GM12875 (cell line): ENCODE data around the gene CLEC16A.

Experiments used
- H3K4me3 ChIP-seq: one replicate; pipeline ENCODE4 v1.5.1; 2011; ENCODE audit warnings: low read depth, low read length, control low read depth
- TF ChIP-seq, protein P1 (sequence below): IDR thresholded peaks from 2 replicates; pipeline ENCODE4 v1.5.1; 2011; ENCODE audit warnings: low read depth, mild to moderate bottlenecking, control low read depth, inconsistent platforms, low read length, moderate library complexity, borderline replicate concordance; ENCODE audit not compliant: insufficient read depth

Gene CLEC16A

DNA sequence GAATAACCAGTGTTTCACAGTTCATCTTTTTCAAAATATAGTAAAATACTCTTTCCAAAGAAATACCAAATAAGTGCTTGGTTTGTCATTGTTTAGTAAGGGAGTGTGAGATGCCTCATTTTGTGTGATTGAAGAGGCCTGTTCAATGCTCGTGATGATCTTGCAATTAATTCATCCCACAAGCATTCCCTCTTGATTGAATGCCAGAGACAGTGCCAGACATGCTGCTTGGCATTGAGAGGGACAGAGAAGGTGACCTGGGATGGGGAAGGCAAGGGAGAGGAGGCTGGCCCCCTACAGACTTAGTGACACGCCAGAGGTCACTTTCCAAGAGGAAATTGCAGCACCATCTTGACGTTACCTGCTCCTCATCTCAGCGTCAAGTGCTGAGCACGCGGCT lies 49.3 kb downstream of the CLEC16A start:
- TF ChIP-seq, protein P1, sequence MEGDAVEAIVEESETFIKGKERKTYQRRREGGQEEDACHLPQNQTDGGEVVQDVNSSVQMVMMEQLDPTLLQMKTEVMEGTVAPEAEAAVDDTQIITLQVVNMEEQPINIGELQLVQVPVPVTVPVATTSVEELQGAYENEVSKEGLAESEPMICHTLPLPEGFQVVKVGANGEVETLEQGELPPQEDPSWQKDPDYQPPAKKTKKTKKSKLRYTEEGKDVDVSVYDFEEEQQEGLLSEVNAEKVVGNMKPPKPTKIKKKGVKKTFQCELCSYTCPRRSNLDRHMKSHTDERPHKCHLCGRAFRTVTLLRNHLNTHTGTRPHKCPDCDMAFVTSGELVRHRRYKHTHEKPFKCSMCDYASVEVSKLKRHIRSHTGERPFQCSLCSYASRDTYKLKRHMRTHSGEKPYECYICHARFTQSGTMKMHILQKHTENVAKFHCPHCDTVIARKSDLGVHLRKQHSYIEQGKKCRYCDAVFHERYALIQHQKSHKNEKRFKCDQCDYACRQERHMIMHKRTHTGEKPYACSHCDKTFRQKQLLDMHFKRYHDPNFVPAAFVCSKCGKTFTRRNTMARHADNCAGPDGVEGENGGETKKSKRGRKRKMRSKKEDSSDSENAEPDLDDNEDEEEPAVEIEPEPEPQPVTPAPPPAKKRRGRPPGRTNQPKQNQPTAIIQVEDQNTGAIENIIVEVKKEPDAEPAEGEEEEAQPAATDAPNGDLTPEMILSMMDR: no peak
- no peak overlapping the region for H3K4me3 ChIP-seq

DNA sequence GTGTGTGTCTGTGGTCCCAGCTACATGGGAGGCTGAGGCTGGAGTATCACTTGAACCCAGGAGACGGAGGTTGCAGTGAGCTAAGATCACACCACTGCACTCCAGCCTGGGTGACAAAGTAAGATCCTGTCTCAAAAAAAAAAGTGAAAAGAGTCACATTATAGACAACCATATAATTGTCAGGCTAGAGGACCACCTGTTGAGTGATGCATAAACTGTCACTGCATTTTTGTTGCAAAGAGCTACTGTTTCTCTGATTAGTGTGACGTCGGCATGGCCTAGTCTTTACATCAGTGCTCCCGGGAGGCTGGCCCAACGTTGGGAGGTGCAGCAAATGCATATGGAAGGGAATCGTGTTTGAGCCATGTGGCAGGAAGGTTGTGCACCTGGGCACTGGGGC lies 50.2 kb downstream of the CLEC16A start:
- TF ChIP-seq, protein P1: no peak
- no peak overlapping the region for H3K4me3 ChIP-seq

DNA sequence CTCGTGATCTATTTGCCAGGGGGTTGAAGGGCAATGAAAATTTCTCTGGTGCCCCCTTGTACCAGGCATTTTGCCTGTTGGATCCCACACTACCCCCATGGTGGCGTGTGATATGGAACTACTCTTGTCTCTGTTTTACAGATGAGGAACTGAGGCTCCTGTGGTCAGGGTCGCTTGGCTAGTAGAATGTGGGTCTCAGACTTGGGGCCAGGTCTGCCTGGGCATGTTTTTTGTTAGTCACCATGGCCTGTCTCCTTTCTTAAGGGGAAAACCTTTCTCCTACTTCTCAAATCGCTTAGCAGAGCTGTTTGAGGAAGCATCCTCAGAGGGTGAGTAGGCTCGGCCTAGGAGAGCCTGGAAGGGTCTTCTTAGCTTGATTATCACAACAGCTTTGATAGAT lies 51.2 kb downstream of the CLEC16A start:
- TF ChIP-seq, protein P1: no peak
- H3K4me3 ChIP-seq: no peak overlapping the region

DNA sequence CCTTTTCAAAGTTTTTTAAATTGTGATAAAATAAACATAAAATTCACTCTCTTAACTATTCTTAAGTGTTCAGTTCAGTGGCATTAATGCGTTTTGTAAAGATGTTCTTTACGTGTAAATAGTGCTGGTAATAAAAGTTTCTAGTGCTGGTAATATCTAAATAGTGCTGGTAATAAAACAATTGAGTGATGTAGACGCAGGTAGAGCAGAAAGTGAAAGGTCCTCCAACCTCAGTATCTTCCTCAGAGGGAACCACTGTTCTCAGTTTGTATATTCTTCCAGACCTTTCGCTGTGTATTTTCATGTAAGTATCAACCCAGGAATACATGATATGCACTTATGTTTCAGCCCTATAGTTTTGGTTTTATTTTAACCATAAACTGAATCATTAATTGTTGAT lies 53.1 kb downstream of the CLEC16A start:
- TF ChIP-seq, protein P1: no peak
- H3K4me3 ChIP-seq: no peak overlapping the region

DNA sequence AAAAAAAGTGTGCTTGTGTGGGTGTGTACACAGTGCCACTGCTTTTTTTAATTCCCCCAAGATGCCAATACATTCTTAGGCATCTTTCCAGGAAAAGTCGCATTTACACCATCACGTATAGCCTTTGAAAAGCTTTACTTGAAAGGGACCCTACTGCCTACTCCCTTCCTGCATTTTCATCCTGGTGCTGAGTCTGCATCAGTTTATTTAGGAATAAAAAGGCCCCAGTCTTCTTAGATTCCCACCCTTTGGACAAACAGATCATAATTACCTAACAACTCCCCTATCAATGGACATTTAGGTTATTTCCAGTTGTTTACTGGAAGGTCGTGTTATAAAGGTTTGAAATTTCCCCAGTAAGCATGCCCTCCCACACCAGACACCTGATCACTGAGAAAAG lies 54.9 kb downstream of the CLEC16A start:
- TF ChIP-seq, protein P1: no peak

DNA sequence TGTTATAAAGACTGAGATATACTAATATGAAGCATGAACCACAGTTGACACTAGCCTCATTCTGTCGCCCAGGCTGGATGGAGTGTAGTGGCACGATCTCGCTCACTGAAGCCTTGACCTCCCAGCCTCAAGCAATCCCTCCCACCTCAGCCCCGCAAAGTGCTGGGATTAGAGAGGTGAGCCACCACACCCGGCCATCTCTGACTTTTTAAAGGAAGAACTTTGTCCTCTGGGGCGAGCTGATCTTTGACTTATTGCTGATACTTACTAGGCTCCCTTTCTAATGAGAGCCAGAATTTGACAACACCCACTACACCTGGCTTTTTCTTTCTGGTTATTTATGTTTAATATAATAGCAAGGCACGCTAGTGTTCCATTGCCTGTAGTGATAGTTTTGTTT lies 57.2 kb downstream of the CLEC16A start:
- H3K4me3 ChIP-seq: no peak overlapping the region

More for the DNA sequence above, 54.9 kb downstream of the CLEC16A start:
- H3K4me3 ChIP-seq: no peak overlapping the region

DNA sequence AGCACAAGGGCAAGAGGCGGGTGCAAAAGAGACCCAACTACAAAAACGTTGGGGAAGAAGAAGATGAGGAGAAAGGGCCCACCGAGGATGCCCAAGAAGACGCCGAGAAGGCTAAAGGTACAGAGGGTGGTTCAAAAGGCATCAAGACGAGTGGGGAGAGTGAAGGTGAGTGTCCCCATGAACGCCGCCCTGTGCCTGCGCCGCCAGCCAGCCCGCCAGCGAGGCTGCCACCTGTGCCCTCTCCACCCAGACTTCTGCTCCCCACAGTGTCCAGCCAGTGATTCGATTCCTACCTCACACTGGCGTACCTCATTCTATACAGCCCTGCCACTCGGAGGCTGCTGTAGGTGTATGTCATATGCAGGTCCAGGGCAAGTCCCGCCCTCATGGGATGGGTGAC lies 58.8 kb downstream of the CLEC16A start:
- H3K4me3 ChIP-seq: no peak overlapping the region
- TF ChIP-seq, protein P1: no peak

More for the DNA sequence above, 57.2 kb downstream of the CLEC16A start:
- TF ChIP-seq, protein P1: no peak
